Measurements from ENCODE around the gene CAMK1G.

GRCh38 chr1:209619696-209620486 lies 36.4 kb downstream of the CAMK1G start:
- TF ChIP-seq CTCF (IDR thresholded peaks at IDR 0.05) (no peak), POLR2A (IDR thresholded peaks at IDR 0.05) (no peak), EP300 (IDR thresholded peaks at IDR 0.05) (no peak), POLR2AphosphoS5 (IDR thresholded peaks at IDR 0.05) (no peak)
